ENCODE measurements around the gene RERE.
A peak's percentile ranks its signal among the peaks of the same experiment; 100 is the strongest.
"Not testable (repeated sequence)": the region's sequence is repeated elsewhere in the genome, so short reads cannot be mapped to it uniquely, and the experiment has no call there.

RERE gene

DNA sequence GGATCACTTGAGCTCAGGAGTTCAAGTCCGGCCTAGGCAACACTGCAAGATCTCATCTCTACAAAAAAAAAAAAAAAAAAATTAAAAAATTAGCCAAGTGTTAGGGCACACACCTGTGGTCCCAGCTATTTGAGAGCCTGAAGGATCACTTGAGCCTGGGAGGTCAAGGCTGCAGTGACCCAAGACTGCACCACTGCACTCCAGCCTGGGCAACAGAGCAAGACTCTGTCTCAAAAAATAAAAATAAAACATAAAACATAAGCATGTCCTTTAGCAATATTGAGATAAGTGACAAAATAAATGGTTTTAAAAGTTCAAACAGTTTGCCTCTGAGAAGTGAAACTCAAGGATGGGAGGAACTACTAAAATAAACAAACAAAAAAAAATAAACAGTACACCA is 101.2 kb downstream of the RERE start:
- no peak for DNase-seq (ENCODE audit: low spot score)

DNA sequence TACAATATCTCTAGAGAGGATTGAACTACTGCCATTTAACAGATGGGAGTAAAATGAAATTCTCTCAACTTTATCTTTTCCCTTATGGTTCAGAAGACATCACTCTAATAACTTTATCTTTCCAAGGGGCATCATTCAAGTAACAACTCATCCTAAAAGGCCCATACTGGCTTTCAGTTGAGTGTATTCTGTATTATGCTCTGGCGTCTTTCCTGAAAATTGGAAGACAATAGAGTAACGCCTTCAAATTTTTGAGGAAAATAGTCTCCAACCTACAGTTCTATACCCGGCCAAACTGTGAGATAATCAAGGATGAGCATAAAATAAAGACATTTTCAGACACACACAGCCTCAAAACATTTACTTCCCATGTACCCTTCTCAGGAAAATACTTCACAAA is 103.3 kb downstream of the RERE start:
- DNase-seq (ENCODE audit: low spot score): no peak

DNA sequence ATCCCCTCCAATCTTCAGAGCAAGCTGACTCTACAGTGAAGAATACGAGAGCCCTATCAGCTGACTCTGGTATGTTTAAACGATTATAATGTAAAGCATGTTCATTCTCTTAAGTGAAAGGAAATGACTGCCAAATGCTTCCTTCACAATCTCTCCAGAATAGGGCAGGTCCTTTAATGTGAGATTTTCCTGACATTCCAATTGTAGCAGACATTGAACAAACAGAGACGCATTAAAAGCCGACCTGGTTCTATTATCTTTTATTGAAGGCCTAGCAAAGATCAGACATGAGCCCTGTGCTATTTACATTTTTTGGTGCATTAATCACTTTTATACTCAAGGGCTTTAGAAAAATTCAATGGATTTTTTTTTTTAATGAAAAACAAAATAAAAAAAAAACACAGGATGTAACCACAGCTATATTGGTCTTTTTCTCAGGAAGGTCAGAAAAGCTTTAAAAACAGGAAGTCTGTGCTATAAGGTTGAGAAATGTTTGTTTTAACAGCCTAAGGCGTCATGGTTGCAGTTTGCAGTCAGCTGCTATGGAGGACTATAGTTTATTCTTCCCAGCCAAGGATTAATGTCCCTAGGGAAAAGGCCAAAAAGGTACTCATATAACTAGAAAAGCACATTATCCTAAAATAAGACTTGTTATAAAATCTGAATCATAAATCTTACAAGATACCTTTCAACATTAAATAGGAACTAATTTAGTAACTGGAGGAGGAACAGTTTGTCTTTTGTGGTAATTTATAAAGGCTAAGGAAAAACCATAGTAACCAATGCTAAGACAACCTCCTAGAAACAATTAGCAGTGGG is 104.8 kb downstream of the RERE start:
- DNase-seq (ENCODE audit: low spot score): peak; percentile 37

DNA sequence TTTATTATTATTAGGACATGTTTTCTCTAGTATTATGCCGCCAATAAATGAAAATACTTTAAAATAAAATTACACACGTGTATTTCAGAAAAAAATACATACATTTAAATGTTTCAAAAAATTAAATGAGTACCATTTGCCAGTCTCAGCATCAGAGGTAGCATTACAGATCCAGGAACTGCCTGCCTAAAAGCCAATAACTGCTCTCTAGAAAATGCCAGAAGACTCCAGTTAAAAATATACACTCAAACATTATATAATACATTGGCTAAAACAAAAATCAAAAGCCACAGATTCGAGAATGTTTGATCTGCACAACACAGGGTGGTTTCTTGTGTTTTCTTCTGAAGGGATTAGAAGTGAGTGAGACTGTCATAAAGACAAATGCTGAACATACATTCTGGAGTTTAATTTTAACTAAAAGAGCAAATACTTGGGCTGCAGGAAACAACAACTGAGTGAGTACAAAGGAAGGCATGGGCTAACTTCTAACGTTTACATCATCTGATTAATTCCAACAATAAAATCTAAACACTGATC is 105.5 kb downstream of the RERE start:
- DNase-seq (ENCODE audit: low spot score): no peak

DNA sequence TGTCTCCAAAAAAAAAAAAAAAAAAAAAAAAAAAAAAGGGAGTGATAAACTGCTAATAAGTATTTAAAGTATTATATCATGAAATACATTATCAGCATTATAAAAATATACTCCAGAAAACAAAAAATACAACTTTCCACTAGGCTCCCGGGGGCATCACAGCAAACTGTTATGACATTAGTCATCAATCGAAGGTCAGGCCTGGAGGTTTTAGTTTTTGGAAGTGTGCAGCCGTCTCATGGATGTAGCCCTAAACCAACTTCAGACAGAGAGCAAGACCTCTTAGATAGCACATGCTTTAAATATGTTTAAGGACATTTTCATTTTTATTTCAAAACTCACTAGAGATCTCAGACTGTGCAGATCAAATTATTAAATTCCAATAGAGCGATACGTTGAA is 106.3 kb downstream of the RERE start:
- no peak for DNase-seq (ENCODE audit: low spot score)

DNA sequence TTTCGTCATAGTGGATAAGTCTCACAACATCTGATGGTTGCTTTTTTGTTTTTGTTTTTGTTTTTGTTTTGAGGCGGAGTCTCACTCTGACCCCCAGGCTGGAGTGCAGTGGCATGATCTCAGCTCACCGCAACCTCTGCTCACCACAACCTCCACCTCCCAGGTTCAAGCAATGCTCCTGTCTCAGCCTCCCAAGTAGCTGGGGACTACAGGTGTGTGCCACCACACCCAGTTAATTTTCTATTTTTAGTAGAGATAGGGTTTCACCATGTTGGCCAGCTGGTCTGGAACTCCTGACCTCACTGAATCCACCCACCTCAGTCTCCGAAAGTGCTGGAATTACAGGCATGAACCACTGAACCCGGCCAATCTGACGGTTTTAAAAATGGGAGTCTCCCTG is 109.2 kb downstream of the RERE start:
- no peak for DNase-seq (ENCODE audit: low spot score)

DNA sequence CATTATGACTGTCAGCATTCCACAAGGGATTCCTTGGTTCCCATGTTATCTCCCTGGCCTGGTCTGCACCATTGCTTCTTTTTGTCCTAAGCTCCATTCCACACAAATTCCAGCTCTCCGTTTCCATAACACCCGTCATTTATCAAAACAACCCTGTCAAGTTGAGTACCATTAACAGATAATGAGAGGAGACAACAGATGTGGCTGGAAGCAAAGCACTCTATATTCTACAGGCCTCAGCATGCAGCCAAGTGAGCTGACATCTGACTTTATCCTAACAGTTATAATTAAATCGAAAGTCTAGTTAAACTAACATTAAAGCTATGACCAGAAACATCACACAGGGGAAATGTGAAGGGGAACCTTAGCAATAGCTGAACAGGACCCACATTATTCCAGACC is 110.4 kb downstream of the RERE start:
- no peak for DNase-seq (ENCODE audit: low spot score)

DNA sequence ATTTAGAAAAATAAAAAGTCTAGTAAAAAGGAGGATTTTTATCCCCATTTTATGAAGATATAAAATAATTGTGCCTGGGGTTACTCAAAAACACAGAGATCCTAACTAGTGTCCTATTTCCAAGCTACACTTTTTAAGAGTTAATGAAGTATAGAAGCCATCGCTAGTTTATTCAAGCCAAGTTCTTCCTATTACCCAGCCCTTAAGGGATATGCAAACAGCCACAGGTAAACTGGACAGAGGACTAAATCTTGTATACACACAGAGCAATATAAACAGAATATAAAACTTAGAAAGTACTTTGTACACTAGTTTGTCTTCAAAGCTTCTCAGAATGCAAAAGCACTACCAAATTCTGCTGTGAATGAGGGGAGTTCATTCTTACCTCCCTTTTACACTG is 111.1 kb downstream of the RERE start:
- no peak for DNase-seq (ENCODE audit: low spot score)

DNA sequence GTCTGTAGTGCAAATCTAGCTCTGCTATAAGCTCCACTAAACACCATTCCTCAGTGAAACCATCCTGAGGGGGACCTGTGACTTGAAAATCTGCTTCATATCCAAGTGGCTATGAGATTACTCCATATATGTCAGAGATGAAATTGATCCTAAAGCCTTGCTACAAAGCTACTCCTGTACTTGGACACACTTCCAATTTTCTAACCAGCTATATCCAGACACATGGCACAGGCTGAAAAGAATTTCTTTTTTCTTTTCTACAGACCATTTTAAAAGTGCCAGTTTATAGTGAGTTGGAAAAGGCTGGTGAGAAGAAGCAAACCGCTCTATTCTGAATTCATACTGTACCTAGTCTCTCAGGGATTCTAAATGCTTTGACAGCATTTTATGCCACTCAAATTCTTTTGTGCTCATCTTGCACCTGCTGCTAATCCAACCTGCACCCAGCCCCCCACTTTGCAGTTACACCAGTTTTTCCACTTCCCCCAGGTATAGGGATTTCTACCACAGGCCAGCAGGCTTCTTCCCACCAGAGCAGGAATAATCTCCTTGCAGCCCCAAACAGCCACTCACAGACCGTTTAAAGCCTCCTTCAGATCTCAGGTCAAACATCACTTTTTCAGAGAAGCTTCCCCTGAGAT is 112.5 kb downstream of the RERE start:
- peak; percentile 14 for DNase-seq (ENCODE audit: low spot score)

DNA sequence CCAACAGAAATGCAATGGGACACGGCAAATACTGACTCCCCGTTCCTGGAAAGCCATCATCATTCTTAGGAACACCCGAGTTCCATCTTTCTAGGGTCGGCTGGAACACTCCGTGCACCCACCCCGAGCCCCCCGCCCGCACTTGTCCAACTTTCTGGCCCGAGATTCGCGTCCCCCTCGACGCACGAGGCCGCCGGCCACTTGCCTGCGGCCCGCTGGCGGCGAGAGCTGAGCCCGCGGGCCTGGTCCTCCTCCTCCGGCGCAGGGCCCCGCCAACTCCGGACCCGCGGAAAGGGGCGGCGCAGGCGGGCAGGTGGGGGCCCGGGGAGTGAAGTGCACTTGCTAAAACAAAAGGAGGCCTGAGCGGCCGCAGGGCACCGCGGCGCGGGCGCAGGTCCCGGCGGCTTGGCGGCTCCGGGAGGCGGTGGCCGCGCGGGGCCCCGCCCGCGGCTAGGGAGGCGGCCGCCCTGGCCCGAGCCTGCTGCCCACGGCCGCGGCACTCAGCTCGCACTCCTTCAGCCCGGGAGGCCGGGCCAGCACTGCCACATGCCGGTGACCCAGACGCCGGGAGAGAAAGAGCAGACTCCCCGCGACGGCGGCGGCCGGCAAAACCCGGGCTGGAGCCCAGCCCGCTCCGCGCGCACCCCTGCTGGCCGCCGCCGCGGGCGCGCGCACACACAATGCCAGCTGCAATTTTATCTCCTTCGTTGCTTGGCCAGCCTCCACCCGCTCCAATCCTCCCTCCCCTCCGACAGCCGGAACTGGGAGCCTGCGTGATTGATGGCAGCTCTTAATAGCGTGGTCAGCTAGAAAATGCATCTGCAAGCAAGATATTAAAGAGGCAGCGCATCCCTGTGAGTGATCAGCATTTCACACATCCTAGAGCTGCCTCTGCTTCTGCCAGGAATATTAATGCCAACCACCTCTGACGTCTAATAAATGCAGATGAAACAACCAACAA is 114.3 kb downstream of the RERE start:
- peak; percentile 93 for DNase-seq (ENCODE audit: low spot score)

DNA sequence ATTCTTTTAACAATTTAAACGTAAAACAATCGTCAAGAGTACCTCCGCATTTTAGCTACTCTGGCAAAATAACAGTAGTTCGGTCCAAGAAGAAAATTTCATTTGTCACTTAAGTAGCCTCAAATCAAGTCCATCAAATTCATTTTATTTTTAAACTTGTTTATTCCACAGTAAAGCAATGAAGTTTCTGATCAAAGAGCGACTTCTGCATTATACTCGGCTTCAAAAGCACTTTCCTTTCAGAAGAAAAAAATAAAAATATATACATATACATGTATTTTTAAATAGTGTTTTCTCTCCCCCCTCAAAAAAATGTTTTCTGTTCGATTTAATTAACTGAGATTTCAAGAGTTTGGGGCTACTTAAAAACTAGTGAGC is 115.0 kb downstream of the RERE start:
- DNase-seq (ENCODE audit: low spot score): no peak

DNA sequence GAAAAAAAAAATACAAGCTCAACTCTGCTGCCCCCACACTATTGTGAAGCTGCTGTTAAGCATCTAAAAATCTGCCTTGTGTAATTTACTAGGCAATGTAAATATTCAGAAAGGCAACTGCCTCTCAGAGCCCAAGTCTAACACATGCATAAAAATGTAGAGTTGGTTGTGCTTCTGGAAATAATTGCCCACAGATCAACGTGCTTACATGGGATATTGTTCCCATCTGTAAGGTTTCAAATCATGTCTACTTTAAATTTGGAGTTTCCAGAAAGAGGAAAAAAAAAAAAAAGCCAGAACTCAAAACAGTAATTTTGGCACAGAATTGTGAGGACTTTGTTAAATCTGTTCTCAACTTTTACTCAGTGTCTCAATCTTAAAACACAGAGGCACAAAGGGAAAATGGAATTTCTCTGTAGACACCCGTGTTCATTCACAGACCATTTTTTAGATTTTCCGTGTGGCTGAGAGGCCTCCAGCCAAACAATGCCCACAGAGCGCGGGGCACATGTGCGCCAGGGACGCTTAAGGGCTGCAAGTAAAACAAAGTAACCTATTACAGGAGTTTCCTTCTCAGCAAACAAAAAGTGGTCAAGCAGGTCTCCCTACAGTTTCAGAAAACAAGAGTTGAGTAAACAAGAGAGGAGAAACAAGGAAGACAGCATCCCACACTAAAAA is 115.5 kb downstream of the RERE start:
- DNase-seq (ENCODE audit: low spot score): peak; percentile 46

DNA sequence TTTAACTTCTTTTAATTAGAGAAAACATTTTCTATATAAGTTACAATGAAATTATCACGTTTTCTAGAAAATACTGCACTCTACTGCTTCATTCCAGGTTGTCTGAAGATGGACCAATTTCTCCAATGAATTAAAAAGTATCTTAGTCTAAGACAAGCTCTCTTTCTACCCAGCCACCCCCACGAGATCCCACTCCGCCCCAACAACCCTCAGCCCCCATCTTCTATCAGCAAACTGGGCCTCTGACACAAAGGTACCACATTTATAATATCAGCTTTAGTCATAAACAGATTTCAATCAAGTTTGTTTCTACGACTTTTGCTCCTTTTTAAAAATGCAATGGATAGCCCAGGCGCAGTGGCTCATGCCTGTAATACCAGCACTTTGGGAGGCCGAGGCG is 117.8 kb downstream of the RERE start:
- DNase-seq (ENCODE audit: low spot score): no peak

DNA sequence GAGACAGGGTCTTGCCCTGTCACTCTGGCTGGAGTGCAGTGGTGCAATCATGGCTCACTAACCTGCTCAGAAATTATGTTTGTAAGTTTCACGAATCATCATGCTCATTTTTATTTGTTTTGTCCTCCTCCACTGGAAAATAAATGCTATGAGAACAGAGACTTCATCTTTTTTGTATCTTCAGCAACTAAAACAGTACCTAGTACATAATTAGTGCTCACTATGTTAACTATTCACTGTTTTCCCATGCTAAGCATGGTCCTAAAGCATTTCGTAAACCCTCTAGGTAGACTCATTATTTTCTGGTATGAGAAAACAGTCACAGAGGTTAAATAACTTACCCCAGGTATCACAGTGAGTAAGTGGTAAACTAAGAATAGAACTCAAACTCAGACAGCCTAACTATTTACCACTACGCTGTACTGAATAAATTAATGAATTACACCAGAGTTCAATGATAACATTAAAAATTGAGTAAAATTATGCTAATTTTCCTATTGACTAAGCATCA is 118.4 kb downstream of the RERE start:
- no peak for DNase-seq (ENCODE audit: low spot score)

DNA sequence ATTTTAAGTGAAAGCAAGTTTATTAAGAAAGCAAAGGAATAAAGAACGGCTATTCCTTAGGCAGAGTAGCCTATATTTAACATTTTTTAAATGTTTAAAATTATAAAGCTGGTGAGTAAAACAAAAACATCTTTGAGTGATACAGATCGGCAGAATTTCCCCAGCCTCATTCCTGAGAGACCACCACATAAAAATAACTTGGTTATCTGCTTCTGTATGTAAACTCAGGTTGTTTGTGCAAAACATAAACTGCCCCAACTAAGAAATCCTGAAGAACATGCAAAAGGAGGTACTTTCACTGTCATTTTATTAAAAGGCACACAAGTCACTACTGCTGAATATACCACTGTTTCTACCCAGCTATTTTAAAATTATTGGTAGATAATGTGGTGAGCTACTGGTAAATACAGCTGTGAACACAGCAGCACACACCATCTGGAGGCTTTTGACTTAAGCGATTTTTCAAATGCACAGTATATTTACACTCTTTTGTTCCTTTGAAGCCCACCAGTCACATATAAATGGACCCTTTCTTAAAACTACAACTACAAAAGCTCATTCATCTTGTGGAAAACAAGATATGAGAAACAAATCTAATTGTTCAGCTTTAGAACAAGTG is 119.3 kb downstream of the RERE start:
- no peak for DNase-seq (ENCODE audit: low spot score)

DNA sequence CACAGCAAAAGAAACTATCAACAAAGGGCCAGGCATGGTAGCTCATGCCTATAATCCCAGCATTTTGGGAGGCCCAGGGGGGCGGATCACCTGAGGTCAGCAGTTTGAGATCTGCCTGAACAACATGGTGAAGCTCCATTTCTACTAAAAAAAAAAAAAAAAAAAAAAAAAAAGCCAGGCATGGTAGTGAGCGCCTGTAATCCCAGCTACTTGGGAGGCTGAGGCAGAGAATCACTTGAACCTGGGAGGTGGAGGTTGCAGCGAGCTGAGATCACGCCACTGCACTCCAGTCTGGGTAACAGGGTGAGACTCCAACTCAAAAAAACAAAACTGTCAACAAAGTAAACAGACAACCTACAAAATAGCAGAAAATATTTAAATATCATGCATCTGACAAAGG is 122.0 kb downstream of the RERE start:
- not testable (repeated sequence) for DNase-seq (ENCODE audit: low spot score)

DNA sequence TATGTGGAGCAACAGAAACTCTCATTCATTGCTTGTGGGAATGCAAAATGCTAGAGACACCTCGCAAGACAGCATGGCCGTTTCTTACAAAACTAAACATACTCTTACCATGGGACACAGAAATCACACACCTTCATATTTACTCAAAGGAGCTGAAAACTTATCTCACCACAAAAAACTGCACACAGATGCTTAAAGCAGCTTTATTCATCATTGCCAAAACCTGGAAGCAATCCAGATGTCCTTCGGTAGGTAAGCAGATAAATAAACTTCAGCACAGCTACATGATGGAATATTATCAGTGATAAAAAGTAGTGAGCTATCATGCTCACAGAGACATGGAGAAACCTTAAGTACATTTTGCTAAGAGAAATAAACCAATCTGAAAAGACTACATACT is 124.3 kb downstream of the RERE start:
- DNase-seq (ENCODE audit: low spot score): no peak

DNA sequence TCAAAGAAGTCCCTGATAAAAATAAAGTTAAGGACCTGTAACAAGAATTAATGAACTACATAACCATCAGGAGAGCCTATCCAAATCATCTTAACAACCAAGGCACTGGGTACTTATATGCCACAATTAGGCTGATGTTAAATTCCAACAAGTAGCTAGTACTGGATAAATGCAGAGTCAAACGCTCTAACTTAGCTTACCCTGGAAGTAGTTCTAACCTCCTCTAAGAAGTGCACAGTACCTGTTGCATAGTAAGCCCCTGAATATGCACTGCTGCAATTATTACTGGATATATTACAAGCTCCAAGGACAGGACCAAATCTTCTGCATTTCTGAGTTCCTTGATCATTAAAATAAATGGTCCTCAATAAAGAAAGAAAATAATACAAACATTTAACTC is 125.8 kb downstream of the RERE start:
- no peak for DNase-seq (ENCODE audit: low spot score)

DNA sequence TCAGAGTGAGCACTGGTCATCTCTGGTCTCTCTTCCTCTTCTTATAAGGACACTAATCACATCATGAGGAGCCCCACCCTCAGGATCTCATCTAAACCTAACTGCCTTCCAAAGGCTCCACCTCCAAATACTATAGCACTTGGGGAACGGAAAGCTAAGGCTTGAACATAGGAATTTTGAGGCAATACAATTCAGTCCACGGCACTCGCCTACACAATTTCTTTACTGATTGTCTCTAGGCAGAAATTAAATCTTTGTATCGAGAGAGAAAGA is 127.3 kb downstream of the RERE start:
- no peak for DNase-seq (ENCODE audit: low spot score)

DNA sequence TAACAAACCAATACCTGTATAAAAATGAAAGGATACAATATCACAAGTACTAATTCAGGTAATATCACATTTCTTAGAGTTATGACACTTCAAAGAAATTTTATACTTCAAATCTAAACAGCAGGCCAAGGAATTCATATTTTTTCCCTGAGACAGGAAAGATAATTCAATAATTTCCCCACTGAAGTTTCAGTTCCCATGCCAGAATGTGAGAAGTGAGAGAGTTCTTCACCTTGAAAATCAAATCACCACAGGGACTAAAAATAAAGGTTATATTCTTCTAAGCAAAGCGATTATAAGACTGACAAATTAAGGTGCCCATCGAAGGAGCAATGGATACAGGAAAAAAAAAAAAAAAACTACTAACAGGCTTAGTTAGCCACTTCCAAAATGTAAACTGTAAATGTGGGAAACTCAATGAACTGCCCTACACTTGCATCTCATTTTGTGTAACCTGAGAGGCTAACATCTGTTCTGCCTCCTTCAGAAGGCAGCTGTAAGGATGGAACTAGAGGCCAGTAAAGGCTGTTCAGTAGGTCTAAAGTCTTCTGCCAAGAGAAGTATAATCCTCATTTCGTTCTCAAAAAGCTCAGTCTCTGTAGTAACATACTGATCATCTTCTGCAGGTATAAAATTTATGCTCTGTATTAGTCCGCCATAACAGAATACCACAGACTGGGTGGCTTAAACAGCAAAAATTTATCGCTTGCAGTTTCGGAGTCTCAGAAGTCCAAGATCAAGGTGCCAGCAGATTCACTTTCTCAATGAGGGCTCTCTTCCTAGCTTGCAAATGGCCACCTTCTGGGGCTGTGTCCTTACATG is 127.8 kb downstream of the RERE start:
- no peak for DNase-seq (ENCODE audit: low spot score)

DNA sequence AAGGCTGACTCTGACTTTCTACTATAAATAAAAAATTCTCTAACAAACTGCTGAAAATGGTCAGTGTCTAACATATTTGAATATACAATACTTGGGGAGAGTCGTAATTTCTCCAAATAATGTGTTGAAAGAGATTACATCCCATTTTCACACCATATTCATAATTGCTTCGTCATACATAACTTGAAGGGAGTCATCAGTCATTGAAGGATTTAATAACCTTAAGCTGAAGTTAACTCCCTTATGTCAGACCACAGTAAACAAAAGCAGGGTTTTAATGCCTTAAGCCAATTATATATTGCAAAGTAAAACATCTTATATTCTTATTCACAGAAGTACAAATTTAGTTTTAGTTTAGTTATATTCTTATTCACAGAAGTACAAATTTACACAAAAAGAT is 129.9 kb downstream of the RERE start:
- no peak for DNase-seq (ENCODE audit: low spot score)

All from iPS-NIHi11 (cell line).